ENCODE results near the gene SGIP1. TPM values are rescaled to one million over a fixed set of nuclear protein-coding genes. Genes with fewer than 3 reads are reported as not detected.

SGIP1 gene
- total RNA-seq, 1 donor from 2014 or later: 12.4 TPM

DNA sequence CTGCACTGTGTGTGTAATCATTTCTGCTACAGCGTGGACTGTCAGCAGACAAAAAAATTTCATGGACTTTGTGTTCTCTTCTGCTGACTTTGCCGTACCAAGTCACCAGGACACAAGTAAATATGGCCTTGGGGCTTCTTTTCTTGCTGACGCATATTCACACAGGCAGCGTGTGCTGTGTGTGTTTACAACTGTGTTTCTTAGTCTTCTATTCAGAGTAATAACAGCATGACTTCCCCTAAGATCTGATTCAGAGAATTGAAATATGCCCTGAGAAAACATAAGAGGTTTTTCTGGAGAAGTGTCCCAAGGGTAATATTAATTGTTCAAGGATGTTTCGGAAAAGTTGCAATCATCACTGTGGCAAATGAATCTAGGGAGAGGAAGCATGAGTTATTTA lies 171.2 kb downstream of the SGIP1 start:
- DNase-seq (no peak), ATAC-seq (no peak)
- H3K27ac ChIP-seq: no peak overlapping the region
- no peak overlapping the region for H3K4me3 ChIP-seq
- H3K4me1 ChIP-seq: no peaks in the 10 kb centered on the region
- H3K9me3 ChIP-seq: no peaks in the 10 kb centered on the region
- intact Hi-C loops (cut with DNase I): no loop called here
- H3K36me3 ChIP-seq: no peaks in the 10 kb centered on the region
- TF ChIP-seq, protein P1, sequence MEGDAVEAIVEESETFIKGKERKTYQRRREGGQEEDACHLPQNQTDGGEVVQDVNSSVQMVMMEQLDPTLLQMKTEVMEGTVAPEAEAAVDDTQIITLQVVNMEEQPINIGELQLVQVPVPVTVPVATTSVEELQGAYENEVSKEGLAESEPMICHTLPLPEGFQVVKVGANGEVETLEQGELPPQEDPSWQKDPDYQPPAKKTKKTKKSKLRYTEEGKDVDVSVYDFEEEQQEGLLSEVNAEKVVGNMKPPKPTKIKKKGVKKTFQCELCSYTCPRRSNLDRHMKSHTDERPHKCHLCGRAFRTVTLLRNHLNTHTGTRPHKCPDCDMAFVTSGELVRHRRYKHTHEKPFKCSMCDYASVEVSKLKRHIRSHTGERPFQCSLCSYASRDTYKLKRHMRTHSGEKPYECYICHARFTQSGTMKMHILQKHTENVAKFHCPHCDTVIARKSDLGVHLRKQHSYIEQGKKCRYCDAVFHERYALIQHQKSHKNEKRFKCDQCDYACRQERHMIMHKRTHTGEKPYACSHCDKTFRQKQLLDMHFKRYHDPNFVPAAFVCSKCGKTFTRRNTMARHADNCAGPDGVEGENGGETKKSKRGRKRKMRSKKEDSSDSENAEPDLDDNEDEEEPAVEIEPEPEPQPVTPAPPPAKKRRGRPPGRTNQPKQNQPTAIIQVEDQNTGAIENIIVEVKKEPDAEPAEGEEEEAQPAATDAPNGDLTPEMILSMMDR (IDR thresholded peaks at IDR 0.05): no peak
- H3K27me3 ChIP-seq (ENCODE audit: low read depth): no peaks in the 10 kb centered on the region

DNA sequence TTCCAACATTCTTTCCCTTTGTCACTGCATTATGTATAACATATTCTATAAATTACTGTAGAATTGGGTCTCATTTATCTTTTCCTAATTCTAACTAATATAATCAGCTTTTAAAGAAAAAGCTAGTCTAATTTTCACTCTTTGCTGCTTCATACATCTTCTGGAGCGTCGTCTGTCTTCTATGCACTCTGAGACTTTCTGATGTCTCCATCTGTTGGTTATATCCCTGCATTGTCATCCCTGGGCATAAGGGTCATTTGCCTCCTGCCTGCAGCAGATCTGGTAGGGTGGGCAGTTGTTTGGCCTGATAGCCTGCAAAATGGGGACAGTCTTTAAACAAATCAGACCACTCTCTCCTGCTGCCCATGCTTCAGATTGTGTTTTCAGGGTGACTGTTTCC lies 177.5 kb downstream of the SGIP1 start:
- no peak for ATAC-seq
- H3K4me1 ChIP-seq: no peaks in the 10 kb centered on the region
- intact Hi-C loops (cut with DNase I): no loop called here
- no peak for DNase-seq
- no peaks in the 10 kb centered on the region for H3K27me3 ChIP-seq (ENCODE audit: low read depth)
- no peak overlapping the region for H3K4me3 ChIP-seq
- TF ChIP-seq, protein P1 (IDR thresholded peaks at IDR 0.05): no peak
- no peaks in the 10 kb centered on the region for H3K36me3 ChIP-seq
- no peaks in the 10 kb centered on the region for H3K9me3 ChIP-seq
- no peak overlapping the region for H3K27ac ChIP-seq

GRCh38 chr1:66712839-66713238 lies 178.9 kb downstream of the SGIP1 start:
- intact Hi-C loops (cut with DNase I): no loop called here
- no peaks in the 10 kb centered on the region for H3K36me3 ChIP-seq
- no peaks in the 10 kb centered on the region for H3K4me1 ChIP-seq
- TF ChIP-seq, protein P1 (IDR thresholded peaks at IDR 0.05): no peak
- no peak overlapping the region for H3K4me3 ChIP-seq
- ATAC-seq (no peak), DNase-seq (no peak)
- no peak overlapping the region for H3K27ac ChIP-seq
- no peaks in the 10 kb centered on the region for H3K9me3 ChIP-seq
- H3K27me3 ChIP-seq (ENCODE audit: low read depth): no peaks in the 10 kb centered on the region

DNA sequence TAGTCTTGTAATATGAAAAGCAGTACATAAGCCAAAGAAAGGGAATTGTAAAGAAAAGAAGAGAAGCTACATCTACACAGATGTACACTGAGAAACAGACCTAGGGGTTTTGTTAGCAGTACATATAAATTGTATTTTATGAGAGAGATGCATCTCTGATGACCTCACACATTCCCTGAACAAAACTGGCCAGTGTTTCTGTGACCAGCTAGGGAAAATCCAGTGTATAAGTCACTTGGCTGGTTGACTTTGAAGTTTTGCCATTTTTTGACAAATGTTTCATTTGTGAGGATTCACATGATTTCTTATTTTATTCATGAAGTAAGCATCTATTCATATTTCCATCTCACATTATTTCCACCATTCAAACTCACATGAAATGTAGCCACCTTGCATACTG lies 190.0 kb downstream of the SGIP1 start:
- H3K9me3 ChIP-seq: no peaks in the 10 kb centered on the region
- DNase-seq (no peak), ATAC-seq (no peak)
- no peaks in the 10 kb centered on the region for H3K36me3 ChIP-seq
- intact Hi-C loops (cut with DNase I): no loop called here
- TF ChIP-seq, protein P1 (IDR thresholded peaks at IDR 0.05): no peak
- H3K27me3 ChIP-seq (ENCODE audit: low read depth): no peaks in the 10 kb centered on the region
- H3K4me1 ChIP-seq: peaks cover 8% of the 10 kb centered on the region
- no peak overlapping the region for H3K4me3 ChIP-seq
- H3K27ac ChIP-seq: no peak overlapping the region

GRCh38 chr1:66725885-66726665 lies 192.1 kb downstream of the SGIP1 start:
- intact Hi-C loops (cut with DNase I): no loop called here
- Histone ChIP-seq H3K27me3 (ENCODE audit: low read depth) (no peaks in the 10 kb centered on the region), H3K4me1 (peaks cover 8% of the 10 kb centered on the region), H3K36me3 (no peaks in the 10 kb centered on the region), H3K9me3 (no peaks in the 10 kb centered on the region), H3K27ac (no peak overlapping the region), H3K4me3 (no peak overlapping the region)
- DNase-seq (no peak), ATAC-seq (peak; percentile 78 to 88)
- TF ChIP-seq, protein P1 (IDR thresholded peaks at IDR 0.05): peak; percentile 94
